ENCODE measurements around the gene ASH1L.

The ASH1L gene

DNA sequence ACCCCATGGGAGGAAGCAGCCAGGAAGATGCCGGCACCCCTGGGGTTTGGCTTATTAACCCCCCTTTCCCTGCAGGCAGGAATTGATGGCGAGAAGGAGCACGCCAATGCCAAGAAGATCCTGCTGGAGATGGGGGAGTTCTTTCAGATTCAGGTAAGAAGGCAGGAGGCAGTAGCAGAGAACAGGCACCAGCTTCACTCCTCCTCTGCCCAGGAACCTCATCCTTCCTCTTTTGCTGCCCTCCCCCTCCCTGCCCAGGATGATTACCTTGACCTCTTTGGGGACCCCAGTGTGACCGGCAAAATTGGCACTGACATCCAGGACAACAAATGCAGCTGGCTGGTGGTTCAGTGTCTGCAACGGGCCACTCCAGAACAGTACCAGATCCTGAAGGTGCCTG lies 243.1 kb downstream of the ASH1L start:
- DNase-seq (ENCODE audit: low read depth, low spot score) = no peak

DNA sequence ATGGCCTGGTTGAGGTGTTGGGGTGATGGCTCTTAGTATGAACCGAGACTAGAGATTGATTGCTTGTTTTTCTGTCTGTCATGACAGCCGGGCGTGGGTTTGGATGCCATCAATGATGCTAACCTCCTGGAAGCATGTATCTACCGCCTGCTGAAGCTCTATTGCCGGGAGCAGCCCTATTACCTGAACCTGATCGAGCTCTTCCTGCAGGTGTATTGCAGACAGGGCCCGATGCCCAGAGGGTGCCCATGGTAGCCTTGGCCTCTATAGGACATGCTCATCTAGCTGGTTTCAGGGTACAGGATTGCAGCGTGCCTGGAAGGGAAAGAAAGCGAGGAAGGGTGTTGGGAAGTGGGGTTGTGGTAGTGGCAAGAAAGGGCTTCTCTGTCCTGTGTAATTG lies 244.5 kb downstream of the ASH1L start:
- no peak overlapping the region for H3K27ac ChIP-seq
- DNase-seq (ENCODE audit: low read depth, low spot score) = no peak

More for the DNA sequence above, 243.1 kb downstream of the ASH1L start:
- no peak overlapping the region for H3K27ac ChIP-seq

DNA sequence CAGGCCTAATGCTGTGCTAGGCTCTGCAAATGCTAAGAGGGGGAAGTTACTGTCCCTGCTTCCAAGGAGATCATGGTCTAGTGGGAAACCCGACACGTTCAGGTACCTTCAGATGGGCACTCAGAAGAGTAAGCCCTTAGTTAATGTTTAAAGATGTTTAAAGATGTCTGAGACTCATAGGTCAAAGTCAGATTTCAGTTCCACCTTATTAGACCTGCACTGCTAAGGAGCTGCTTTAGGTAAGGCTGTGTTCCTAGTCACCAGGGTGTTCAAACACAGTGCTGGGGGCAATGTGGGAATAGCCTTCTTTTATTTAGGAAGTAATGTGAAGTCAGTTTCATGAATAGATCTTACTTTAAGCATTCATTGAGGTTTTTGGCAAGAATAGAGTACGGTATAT lies 245.7 kb downstream of the ASH1L start:
- no peak for DNase-seq (ENCODE audit: low read depth, low spot score)
- H3K27ac ChIP-seq = no peak overlapping the region

DNA sequence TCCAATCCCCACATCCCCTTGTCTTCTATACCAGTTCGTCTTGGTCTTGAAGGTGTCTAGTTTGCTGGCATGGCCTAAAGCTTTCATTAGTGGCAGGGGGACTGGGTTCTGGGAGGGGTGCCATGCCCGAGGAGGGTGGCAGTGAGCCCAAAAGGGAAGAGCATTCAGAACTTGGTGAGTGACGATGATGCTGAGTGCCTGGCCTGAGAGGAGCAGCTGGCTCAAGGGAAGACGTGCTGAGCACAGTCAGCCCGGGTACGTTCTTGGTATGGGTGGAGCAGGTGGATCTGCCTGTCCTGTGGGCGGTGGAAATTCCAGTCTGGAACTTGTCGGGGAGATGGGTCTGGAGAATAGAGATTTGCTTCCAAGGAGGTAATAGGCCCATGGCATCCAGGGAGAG lies 249.3 kb downstream of the ASH1L start:
- no peak for DNase-seq (ENCODE audit: low read depth, low spot score)

GRCh38 chr1:155309423-155310021 lies 253.1 kb downstream of the ASH1L start:
- DNase-seq (ENCODE audit: low read depth, low spot score) = no peak
- peak overlapping the region; percentile 97 for H3K27ac ChIP-seq

More for the DNA sequence above, 249.3 kb downstream of the ASH1L start:
- H3K27ac ChIP-seq = peak overlapping the region; percentile 56

- H3K27ac ChIP-seq = peak within 1 kb of the TSS; percentile 97
- DNase-seq (ENCODE audit: low read depth, low spot score) = peak; percentile 93
These were observed 253.8 kb downstream of the ASH1L start, which contains the start of gene FDPS for GRCh38 chr1:155308493-155309422. TSS of gene FDPS (plus strand) at chr1:155308866. CDS start at chr1:155309790, 924 bp downstream.

- peak overlapping the region; percentile 97 for H3K27ac ChIP-seq
These were observed 255.3 kb downstream of the ASH1L start for GRCh38 chr1:155307247-155307740.

GRCh38 chr1:155305881-155306391 lies 256.7 kb downstream of the ASH1L start:
- DNase-seq (ENCODE audit: low read depth, low spot score) = no peak

More at GRCh38 chr1:155307247-155307740, 255.3 kb downstream of the ASH1L start:
- DNase-seq (ENCODE audit: low read depth, low spot score) = no peak

GRCh38 chr1:155304558-155305063 lies 258.0 kb downstream of the ASH1L start:
- DNase-seq (ENCODE audit: low read depth, low spot score) = no peak
- H3K27ac ChIP-seq = no peak overlapping the region

More at GRCh38 chr1:155305881-155306391, 256.7 kb downstream of the ASH1L start:
- no peak overlapping the region for H3K27ac ChIP-seq

- DNase-seq (ENCODE audit: low read depth, low spot score) = no peak
- no peak within 1 kb of the TSS for H3K27ac ChIP-seq
These were observed 261.2 kb downstream of the ASH1L start, which contains the start of gene PKLR for GRCh38 chr1:155301342-155301841. TSS of gene PKLR (minus strand) at chr1:155301438. CDS start at chr1:155301395, 43 bp downstream.

DNA sequence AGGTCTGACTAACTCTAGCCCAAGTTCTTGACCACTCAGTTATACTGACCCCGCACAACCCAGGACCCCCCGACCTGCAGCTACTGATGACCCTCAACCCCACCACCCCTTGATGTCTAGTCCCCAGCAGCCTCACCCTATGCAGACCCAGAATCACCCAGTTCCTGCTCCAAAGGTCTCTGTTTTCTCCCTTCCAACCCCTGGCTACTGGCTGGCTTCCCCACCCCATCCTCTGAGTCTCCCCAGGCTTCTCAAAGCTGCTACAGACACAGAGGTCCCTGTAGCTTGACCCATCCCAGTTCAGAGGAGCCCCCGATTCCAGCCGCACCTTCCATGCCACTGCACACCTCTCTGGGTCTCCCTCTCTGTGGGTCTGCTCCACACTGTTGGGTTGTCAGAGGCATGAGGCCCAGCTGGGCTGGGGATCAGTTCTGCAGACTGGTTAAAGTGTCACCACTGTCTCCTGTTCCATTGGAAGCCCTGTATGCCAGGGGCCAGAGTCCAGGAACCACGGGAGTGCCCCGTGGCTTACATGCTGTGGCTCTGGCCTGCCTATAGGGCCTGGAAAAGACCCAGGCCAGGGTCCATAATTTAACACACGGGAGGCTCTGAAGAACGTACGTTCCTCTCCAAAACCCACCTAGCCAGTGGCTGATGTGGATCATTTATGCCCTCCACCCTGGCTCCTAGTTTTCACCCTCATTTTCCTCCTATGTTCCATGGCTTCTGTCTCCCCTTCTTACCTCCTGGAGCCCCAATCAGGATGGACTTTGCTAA lies 261.9 kb downstream of the ASH1L start:
- DNase-seq (ENCODE audit: low read depth, low spot score) = no peak
- H3K27ac ChIP-seq = no peak overlapping the region

DNA sequence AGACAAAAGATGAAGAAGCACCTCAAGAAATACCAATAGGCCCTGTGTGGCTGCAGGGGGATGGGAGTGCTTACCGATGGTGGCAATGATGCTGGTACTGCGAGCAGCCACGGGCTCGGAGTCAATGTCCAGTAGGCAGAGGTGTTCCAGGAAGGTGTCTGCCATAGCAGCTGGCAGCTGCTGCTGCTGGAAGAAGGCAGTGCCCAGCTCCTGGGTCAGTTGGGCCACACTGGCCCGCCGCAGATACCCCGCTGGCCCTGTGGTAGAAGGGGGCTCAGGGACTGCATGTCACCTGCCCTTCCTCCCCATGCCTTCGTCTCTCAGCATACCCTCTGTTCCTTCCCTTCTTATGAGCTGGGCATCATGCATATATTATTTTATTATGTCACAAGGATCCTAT lies 262.6 kb downstream of the ASH1L start:
- H3K27ac ChIP-seq = no peak overlapping the region
- no peak for DNase-seq (ENCODE audit: low read depth, low spot score)

DNA sequence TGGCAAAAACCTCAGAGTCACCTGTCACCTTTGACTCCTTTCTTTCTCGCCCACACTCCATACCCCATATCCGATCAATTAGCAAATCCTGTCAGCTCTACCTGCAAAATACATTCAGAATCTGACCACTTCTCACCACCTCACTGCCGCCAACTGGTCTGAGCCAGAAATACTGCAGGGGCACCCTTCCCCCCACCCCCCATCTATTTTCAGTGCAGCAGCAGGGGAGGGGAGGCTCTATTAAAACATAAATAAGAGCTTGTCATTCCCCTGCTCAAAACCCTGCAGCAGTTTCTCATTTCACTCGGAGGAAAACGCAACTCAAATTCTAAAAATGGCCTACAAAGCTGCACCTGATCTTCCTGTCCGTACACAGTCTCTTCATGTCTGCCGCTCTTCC lies 265.2 kb downstream of the ASH1L start:
- H3K27ac ChIP-seq = no peak overlapping the region
- DNase-seq (ENCODE audit: low read depth, low spot score) = no peak

GRCh38 chr1:155296661-155297060 lies 265.9 kb downstream of the ASH1L start:
- no peak for DNase-seq (ENCODE audit: low read depth, low spot score)
- H3K27ac ChIP-seq = no peak overlapping the region

- H3K27ac ChIP-seq = no peak overlapping the region
- no peak for DNase-seq (ENCODE audit: low read depth, low spot score)
These were observed 266.7 kb downstream of the ASH1L start for GRCh38 chr1:155295942-155296267.

DNA sequence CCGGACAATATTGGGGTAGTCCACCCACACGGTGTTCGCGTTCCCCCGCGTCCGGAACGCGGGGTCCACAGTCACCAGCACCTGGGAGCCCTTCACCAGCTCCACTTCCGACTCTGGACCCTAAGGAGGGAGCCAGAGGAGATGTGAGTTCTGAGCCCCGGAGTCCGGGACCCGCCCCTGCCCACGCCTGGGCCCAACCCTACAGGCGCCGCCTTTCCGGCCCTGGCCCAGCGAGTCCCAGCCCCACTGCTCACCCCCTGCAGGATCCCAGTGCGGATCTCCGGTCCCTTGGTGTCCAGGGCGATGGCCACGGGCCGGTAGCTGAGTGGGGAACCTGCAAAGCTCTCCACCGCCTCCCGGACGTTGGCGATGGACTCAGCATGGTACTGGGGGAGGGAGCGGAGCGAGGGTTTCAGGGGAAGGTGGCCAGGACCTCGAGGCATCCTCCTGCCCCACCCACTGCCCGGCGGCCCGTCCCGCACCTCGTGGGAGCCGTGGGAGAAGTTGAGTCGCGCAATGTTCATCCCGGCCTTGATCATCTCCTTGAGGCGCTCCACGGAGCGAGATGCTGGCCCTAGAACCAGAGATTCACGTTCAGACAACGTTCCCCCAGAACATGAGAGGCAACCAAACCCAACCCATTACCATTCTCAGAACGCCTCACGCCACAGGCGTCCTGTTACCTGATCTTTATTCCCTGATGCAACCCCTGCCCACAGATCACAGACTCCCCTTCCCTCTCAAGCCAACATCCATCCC lies 267.2 kb downstream of the ASH1L start:
- DNase-seq (ENCODE audit: low read depth, low spot score) = no peak
- no peak overlapping the region for H3K27ac ChIP-seq

- no peak overlapping the region for H3K27ac ChIP-seq
- DNase-seq (ENCODE audit: low read depth, low spot score) = no peak
These were observed 268.0 kb downstream of the ASH1L start for GRCh38 chr1:155294520-155295182.

DNA sequence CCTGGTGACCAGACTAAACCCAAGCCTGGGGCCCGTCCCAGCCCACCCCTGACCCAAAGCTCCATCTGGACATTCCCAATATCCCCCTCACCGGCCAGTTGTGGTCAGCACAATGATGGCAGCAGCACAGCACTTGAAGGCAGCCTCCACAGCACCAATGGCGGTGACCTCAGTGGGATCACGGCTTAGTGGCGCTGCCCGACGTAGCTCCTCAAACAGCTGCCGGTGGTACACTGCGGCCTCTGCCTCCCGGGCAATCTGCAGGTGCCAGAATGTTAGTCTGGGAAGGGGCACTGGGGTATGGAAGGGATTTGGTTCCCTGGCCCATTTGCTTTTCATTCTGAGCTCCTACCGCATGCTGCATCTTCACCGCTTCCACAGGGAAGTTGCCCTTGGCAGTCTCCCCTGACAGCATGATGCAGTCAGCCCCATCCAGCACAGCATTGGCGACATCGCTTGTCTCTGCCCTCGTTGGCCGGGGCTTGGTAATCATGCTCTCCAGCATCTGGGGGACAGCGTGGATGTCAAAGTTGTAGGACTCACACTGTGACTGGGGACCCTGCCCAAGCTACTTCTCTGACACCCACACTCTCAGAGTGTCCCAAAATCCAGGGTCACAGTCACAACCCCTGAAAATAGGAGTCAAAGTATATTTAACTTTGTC lies 269.4 kb downstream of the ASH1L start:
- no peak for DNase-seq (ENCODE audit: low read depth, low spot score)
- no peak overlapping the region for H3K27ac ChIP-seq
